HCT116 (cell line): ENCODE results near the gene BMP2K. TPM values are rescaled to one million over a fixed set of nuclear protein-coding genes. Genes with fewer than 3 reads are reported as not detected.

Source experiments
- ATAC-seq: fragments of 200-7000 bp; cut with Tn5 transposase; 2 replicates; pipeline ENCODE4 v1.9.1; 2020; ENCODE audit warnings: mild to moderate bottlenecking, moderate library complexity
- BruUV-seq: library from RNA; stranded (reverse); fragments of 400-500 nt; replicated peaks from 2 replicates; lab custom pipeline; 2021; lab: Mats Ljungman, UMichigan
- CTCF ChIA-PET: fragments of 300-600 bp; sonication (Branson Sonifier 250); formaldehyde crosslinking; loops from one replicate; lab custom pipeline; 2021; ENCODE audit warnings: antibody characterized with exemption; lab: Charles Lee
- POLR2A ChIA-PET: fragments of 300-600, 350-600 bp; sonication (Branson Sonifier 250); formaldehyde crosslinking; loops from one replicate; lab custom pipeline; 2021; ENCODE audit warnings: antibody characterized with exemption; lab: Charles Lee
- RAD21 ChIA-PET, 2 experiments: fragments of 300-600 bp; sonication (Branson Sonifier 250); formaldehyde crosslinking; loops; one replicate each; lab custom pipeline; 2023; ENCODE audit warnings: low total read pairs in 2 of 2; ENCODE audit not compliant: uncharacterized antibody in 2 of 2, unreplicated experiment in 2 of 2, low non-redundant PET in 1 of 2; lab: Charles Lee
- DNase-seq: peaks from one replicate; pipeline ENCODE4 v3.0.0-alpha.2; 2010; ENCODE audit warnings: low read depth, low spot score
- H2AFZ ChIP-seq: fragments of 200-600 bp; shearing (Covaris generic), sonication (generic); 2 replicates; pipeline ENCODE4 v1.6.1; 2017; ENCODE audit warnings: low read depth, mixed run types, mixed read lengths, antibody characterized with exemption, low read length; ENCODE audit not compliant: poor library complexity, severe bottlenecking
- H3K27ac ChIP-seq: 2 replicates; pipeline ENCODE4 v1.5.1; 2012; ENCODE audit warnings: low read depth, low read length
- H3K27me3 ChIP-seq: fragments of 200-600 bp; sonication (generic); 2 replicates; pipeline ENCODE4 v1.6.1; 2016; ENCODE audit warnings: mixed run types, low read length, mixed read lengths; ENCODE audit not compliant: insufficient read depth
- H3K36me3 ChIP-seq, 2 experiments: fragments of 200-500 bp in 1 of 2; fragments of 200-600 bp in 1 of 2; sonication (Bioruptor generic) in 1 of 2; sonication (generic) in 1 of 2; 2 replicates each; pipeline versions ENCODE4 v1.5.1 to v1.6.1; 2014 to 2016; ENCODE audit warnings: low read length in 2 of 2, inconsistent platforms in 1 of 2, mixed read lengths in 1 of 2, mixed run types in 1 of 2; ENCODE audit not compliant: insufficient read depth in 2 of 2, control insufficient read depth in 1 of 2
- H3K4me1 ChIP-seq, 2 experiments: fragments of 200-600 bp in 1 of 2; sonication (generic) in 1 of 2; 2 replicates each; pipeline versions ENCODE4 v1.5.1 to v1.6.1; 2012 to 2017; ENCODE audit warnings: low read length in 2 of 2, inconsistent platforms in 1 of 2, mild to moderate bottlenecking in 1 of 2, mixed read lengths in 1 of 2, mixed run types in 1 of 2, moderate library complexity in 1 of 2; ENCODE audit not compliant: insufficient read depth in 2 of 2, control insufficient read depth in 1 of 2
- H3K4me2 ChIP-seq: fragments of 200-600 bp; sonication (generic); 2 replicates; pipeline ENCODE4 v1.6.1; 2017; ENCODE audit warnings: mixed run types, low read length, mixed read lengths
- H3K4me3 ChIP-seq, 2 experiments: fragments of 200-600 bp in 1 of 2; sonication (generic) in 1 of 2; replicated peaks in 1 of 2; 2 replicates each; pipeline ENCODE4 v1.5.1; 2011 to 2016; ENCODE audit warnings: low read length in 2 of 2, control low read depth in 1 of 2, low read depth in 1 of 2, mild to moderate bottlenecking in 1 of 2, mixed read lengths in 1 of 2, mixed run types in 1 of 2
- H3K79me2 ChIP-seq: fragments of 200-600 bp; sonication (generic); 2 replicates; pipeline ENCODE4 v1.6.1; 2017; ENCODE audit warnings: mild to moderate bottlenecking, mixed run types, low read length, moderate library complexity, mixed read lengths; ENCODE audit not compliant: insufficient read depth
- H3K9ac ChIP-seq: fragments of 200-600 bp; sonication (generic); 2 replicates; pipeline ENCODE4 v1.6.1; 2016; ENCODE audit warnings: low read length, mixed read lengths
- H3K9me2 ChIP-seq: fragments of 200-600 bp; sonication (generic), shearing (Covaris generic); 2 replicates; pipeline ENCODE4 v1.6.1; 2017; ENCODE audit warnings: mixed run types, mild to moderate bottlenecking, moderate library complexity; ENCODE audit not compliant: insufficient read depth
- H3K9me3 ChIP-seq, 2 experiments: fragments of 200-500 bp in 1 of 2; fragments of 200-600 bp in 1 of 2; sonication (Bioruptor generic) in 1 of 2; sonication (generic) in 1 of 2; 2 replicates each; pipeline ENCODE4 v1.6.1; 2014 to 2017; ENCODE audit warnings: low read length in 2 of 2, mixed read lengths in 2 of 2, inconsistent platforms in 1 of 2, low read depth in 1 of 2, mild to moderate bottlenecking in 1 of 2, mixed run types in 1 of 2, moderate library complexity in 1 of 2; ENCODE audit not compliant: control insufficient read depth in 1 of 2, insufficient read depth in 1 of 2
- H4K20me1 ChIP-seq: fragments of 200-600 bp; sonication (generic), shearing (Covaris generic); 2 replicates; pipeline ENCODE4 v1.6.1; 2017; ENCODE audit warnings: mixed run types, mild to moderate bottlenecking, moderate library complexity; ENCODE audit not compliant: insufficient read depth
- ATF3 ChIP-seq: IDR thresholded peaks from 2 replicates; pipeline ENCODE4 v1.6.1; 2012
- CBX3 ChIP-seq: IDR thresholded peaks from 2 replicates; pipeline ENCODE4 v1.6.1; 2012; ENCODE audit warnings: low read depth
- CEBPB ChIP-seq: IDR thresholded peaks from 2 replicates; pipeline ENCODE4 v1.6.1; 2012; ENCODE audit warnings: low read depth
- CTCF ChIP-seq, 3 experiments: fragments of 200-600 bp in 1 of 3; sonication (generic) in 1 of 3; IDR thresholded peaks in 2 of 3; conservative IDR thresholded peaks in 1 of 3; 2 replicates each; pipeline ENCODE4 v1.5.1; 2012 to 2017; ENCODE audit warnings: low read depth in 2 of 3, low read length in 2 of 3, antibody characterized with exemption in 1 of 3, borderline replicate concordance in 1 of 3, control low read depth in 1 of 3, mild to moderate bottlenecking in 1 of 3, mixed read lengths in 1 of 3, mixed run types in 1 of 3, moderate library complexity in 1 of 3; ENCODE audit not compliant: insufficient read depth in 1 of 3
- EGR1 ChIP-seq: IDR thresholded peaks from 2 replicates; pipeline ENCODE4 v1.6.1; 2012; ENCODE audit warnings: low read depth
- ELF1 ChIP-seq: IDR thresholded peaks from 2 replicates; pipeline ENCODE4 v1.6.1; 2012; ENCODE audit warnings: low read depth, borderline replicate concordance
- EZH2phosphoT487 ChIP-seq: fragments of 200-600 bp; IDR thresholded peaks from 2 replicates; pipeline ENCODE4 v1.6.1; 2018; ENCODE audit warnings: antibody characterized with exemption, borderline replicate concordance
- FOSL1 ChIP-seq: IDR thresholded peaks from 2 replicates; pipeline ENCODE4 v1.6.1; 2012; ENCODE audit warnings: low read depth
- JUND ChIP-seq: IDR thresholded peaks from 2 replicates; pipeline ENCODE4 v1.6.1; 2012
- MAX ChIP-seq: IDR thresholded peaks from 2 replicates; pipeline ENCODE4 v1.6.1; 2012
- POLR2AphosphoS5 ChIP-seq: IDR thresholded peaks from 2 replicates; pipeline ENCODE4 v1.6.1; 2011; ENCODE audit warnings: mild to moderate bottlenecking, low read depth, low read length, moderate library complexity
- RAD21 ChIP-seq: IDR thresholded peaks from 2 replicates; pipeline ENCODE4 v1.6.1; 2012; ENCODE audit warnings: low read depth, mild to moderate bottlenecking
- REST ChIP-seq: IDR thresholded peaks from 2 replicates; pipeline ENCODE4 v1.6.1; 2012; ENCODE audit warnings: low read depth
- SP1 ChIP-seq: IDR thresholded peaks from 2 replicates; pipeline ENCODE4 v1.6.1; 2012; ENCODE audit warnings: low read depth
- SRF ChIP-seq: IDR thresholded peaks from 2 replicates; pipeline ENCODE4 v1.6.1; 2012; ENCODE audit warnings: low read depth
- TCF7L2 ChIP-seq: IDR thresholded peaks from 2 replicates; pipeline ENCODE4 v1.7.0; 2011; ENCODE audit warnings: borderline replicate concordance, inconsistent platforms; ENCODE audit not compliant: insufficient read depth, insufficient read length; ENCODE audit errors: extremely low read depth
- YY1 ChIP-seq: IDR thresholded peaks from 2 replicates; pipeline ENCODE4 v1.6.1; 2011; ENCODE audit warnings: low read length, low read depth, moderate library complexity, mild to moderate bottlenecking; ENCODE audit not compliant: insufficient replicate concordance; ENCODE audit errors: extremely low read depth
- ZFX ChIP-seq: fragments of 450-650 bp; IDR thresholded peaks from 2 replicates; pipeline ENCODE4 v1.6.1; 2017
- intact Hi-C: fragments of 100-400 bp; cut with micrococcal nuclease; formaldehyde crosslinking; loops from 2 replicates; pipeline ENCODE4 v1.10.0; 2022
- total RNA-seq: library from RNA; stranded (reverse); gene quantifications from one replicate; pipeline ENCODE4 v1.2.1, GENCODE V29; 2021; ENCODE audit not compliant: unreplicated experiment

The BMP2K gene
- total RNA-seq, 1 experiment from 2014 or later: 27.7 TPM

DNA sequence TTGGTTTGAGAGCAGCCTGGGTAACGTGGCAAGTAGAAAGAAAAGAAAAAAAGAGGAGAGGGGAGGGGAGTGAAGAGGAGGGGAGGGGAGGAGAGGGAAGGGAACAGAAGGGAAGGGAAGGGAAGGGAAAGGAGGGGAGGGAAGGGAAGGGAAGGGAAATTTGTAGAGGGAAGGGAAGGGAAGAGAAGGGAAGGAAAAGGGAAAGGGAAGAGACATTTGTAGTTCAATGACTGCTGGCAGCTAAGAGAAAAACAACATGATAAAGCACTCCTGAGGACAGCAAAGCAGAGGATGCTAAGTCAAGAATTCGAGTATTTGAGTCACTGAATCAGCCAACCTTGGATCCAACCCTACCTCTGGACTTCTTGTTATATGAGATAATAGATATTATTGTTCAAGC lies 38.2 kb upstream of the BMP2K start:
- no peaks in the 10 kb centered on the region for H3K36me3 ChIP-seq
- no peak for ATAC-seq
- CTCF ChIA-PET: no interaction called here
- no TSS peak for BruUV-seq
- intact Hi-C loops: no loop called here
- H4K20me1 ChIP-seq: no peaks in the 10 kb centered on the region
- no peaks in the 10 kb centered on the region for H3K9me3 ChIP-seq
- no peak overlapping the region for H3K4me3 ChIP-seq
- no peak overlapping the region for H2AFZ ChIP-seq
- no peaks in the 10 kb centered on the region for H3K4me1 ChIP-seq
- H3K27ac ChIP-seq: no peak overlapping the region
- TF ChIP-seq FOSL1 (no peak), CEBPB (no peak), CBX3 (no peak), ZFX (no peak), SRF (no peak), POLR2AphosphoS5 (no peak), YY1 (no peak), SP1 (no peak), MAX (no peak), EGR1 (no peak), ATF3 (no peak), TCF7L2 (no peak), REST (no peak), ELF1 (no peak), CTCF (IDR thresholded peaks at IDR 0.05 in 2 of 3, conservative IDR thresholded peaks at IDR 0.05 in 1 of 3; ENCODE audit: borderline replicate concordance in 1 of 3, insufficient read depth in 1 of 3, low read depth in 2 of 3, low read length in 2 of 3) (no peak), EZH2phosphoT487 (no peak), JUND (no peak), RAD21 (no peak)
- TF ChIP-seq, all 23 proteins: peak for 0
- Histone ChIP-seq H3K27me3 (no peaks in the 10 kb centered on the region), H3K79me2 (no peaks in the 10 kb centered on the region), H3K9me2 (no peaks in the 10 kb centered on the region), H3K4me2 (no peak overlapping the region), H3K9ac (no peak overlapping the region)
- ChIA-PET POLR2A (no interaction called here), RAD21 (no interaction called here)
- DNase-seq: no peak
